ENCODE results near the gene CLASP1. TPM values are rescaled to one million over a fixed set of nuclear protein-coding genes. Genes with fewer than 3 reads are reported as not detected.

Gene CLASP1
- total and polyA plus RNA-seq, 12 donors, result 10.1 to 90.6 (median 71.7) TPM

GRCh38 chr2:121595012-121595891 lies 54.0 kb downstream of the CLASP1 start:
- ATAC-seq (peak in 1 of 8 donors; percentile 12), DNase-seq (no peak)
- H3K36me3 ChIP-seq, result peaks cover 0 to 6% (median 0%) of the 10 kb centered on the region in 9 donors
- no peaks in the 10 kb centered on the region for H3K9me3 ChIP-seq
- H3K27me3 ChIP-seq, result no peaks in the 10 kb centered on the region
- H3K4me3 ChIP-seq, result no peak overlapping the region
- peak overlapping the region in 9 of 10 donors; percentile 6 to 85 (median 65) for H3K27ac ChIP-seq
- intact Hi-C loops (cut with DNase I), result loop anchor here in 8 of 10 donors (5.0 to 10.0 kb wide), 8 partner anchors 47 to 122 kb away; partner anchors contain the start of genes CLASP1 (in 4 of the 8) and RNU4ATAC (in 4 of the 8)
- 58 to 62% methylated on average over 6 of the region's 6 CpGs for WGBS, 2 donors
- peaks cover 2 to 52% (median 35%) of the 10 kb centered on the region in 9 donors for H3K4me1 ChIP-seq
- TF ChIP-seq CTCF (IDR thresholded peaks at IDR 0.05), result no peak

- no peak for TF ChIP-seq CTCF (IDR thresholded peaks at IDR 0.05)
- H3K36me3 ChIP-seq, result peaks cover 0 to 15% (median 0%) of the 10 kb centered on the region in 9 donors
- intact Hi-C loops (cut with DNase I), result loop anchor here in 6 of 10 donors (5.0 to 10.0 kb wide), 5 partner anchors 44 to 124 kb away; partner anchors contain the start of gene CLASP1 (in 2 of the 6)
- H3K27ac ChIP-seq, result no peak overlapping the region
- ATAC-seq (no peak), DNase-seq (no peak)
- H3K27me3 ChIP-seq, result no peaks in the 10 kb centered on the region
- peaks cover 2 to 34% (median 17%) of the 10 kb centered on the region in 9 donors for H3K4me1 ChIP-seq
- H3K9me3 ChIP-seq, result no peaks in the 10 kb centered on the region
- H3K4me3 ChIP-seq, result no peak overlapping the region
- WGBS, 2 donors, result 97 to 98% methylated on average over 3 of the region's 3 CpGs
Observed at GRCh38 chr2:121591199-121591598, 58.1 kb downstream of the CLASP1 start.

GRCh38 chr2:121588357-121588756 lies 60.9 kb downstream of the CLASP1 start:
- H3K4me3 ChIP-seq, result no peak overlapping the region
- intact Hi-C loops (cut with DNase I), result no loop called here
- H3K27ac ChIP-seq, result no peak overlapping the region
- TF ChIP-seq CTCF (IDR thresholded peaks at IDR 0.05), result no peak
- peaks cover 0 to 29% (median 11%) of the 10 kb centered on the region in 9 donors for H3K4me1 ChIP-seq
- ATAC-seq (peak in 1 of 8 donors; percentile 20), DNase-seq (no peak)
- H3K9me3 ChIP-seq, result no peaks in the 10 kb centered on the region
- WGBS, 2 donors, result 77 to 79% methylated on average over 1 of the region's 1 CpG
- no peaks in the 10 kb centered on the region for H3K27me3 ChIP-seq
- peaks cover 0 to 15% (median 0%) of the 10 kb centered on the region in 9 donors for H3K36me3 ChIP-seq

- DNase-seq, result no peak
- no peaks in the 10 kb centered on the region for H3K27me3 ChIP-seq
- no peak overlapping the region for H3K4me3 ChIP-seq
- H3K36me3 ChIP-seq, result peaks cover 0 to 15% (median 0%) of the 10 kb centered on the region in 9 donors
- no peaks in the 10 kb centered on the region for H3K9me3 ChIP-seq
- peak overlapping the region in 1 of 10 donors; percentile 3 for H3K27ac ChIP-seq
- peaks cover 0 to 38% (median 22%) of the 10 kb centered on the region in 9 donors for H3K4me1 ChIP-seq
- peak in 1 of 8 donors; percentile 14 for ATAC-seq
- WGBS, 2 donors, result 96 to 97% methylated on average over 4 of the region's 4 CpGs
- intact Hi-C loops (cut with DNase I), result no loop called here
- TF ChIP-seq CTCF (IDR thresholded peaks at IDR 0.05), result no peak
Observed at GRCh38 chr2:121587131-121587530, 62.1 kb downstream of the CLASP1 start.
